Osteocyte (in vitro differentiated cells): ENCODE results near the gene IL36A. TPM values are rescaled to one million over a fixed set of nuclear protein-coding genes. Genes with fewer than 3 reads are reported as not detected.
A peak's percentile ranks its signal among the peaks of the same experiment; 100 is the strongest.

Experiments used
- DNase-seq: peaks from one replicate; pipeline ENCODE4 v3.0.0; 2021; ENCODE audit warnings: mixed read lengths; ENCODE audit not compliant: unreplicated experiment; ENCODE audit errors: extremely low spot score
- H3K27ac Mint-ChIP-seq: one replicate; pipeline ENCODE4 v1.8.0; 2021; ENCODE audit warnings: mild to moderate bottlenecking, mixed read lengths; ENCODE audit not compliant: unreplicated experiment
- H3K27me3 Mint-ChIP-seq: one replicate; pipeline ENCODE4 v1.8.0; 2021; ENCODE audit warnings: mixed read lengths; ENCODE audit not compliant: unreplicated experiment
- H3K36me3 Mint-ChIP-seq: one replicate; pipeline ENCODE4 v1.8.0; 2021; ENCODE audit warnings: mixed read lengths; ENCODE audit not compliant: unreplicated experiment
- H3K4me1 Mint-ChIP-seq: one replicate; pipeline ENCODE4 v1.8.0; 2021; ENCODE audit warnings: mixed read lengths; ENCODE audit not compliant: unreplicated experiment
- H3K4me3 Mint-ChIP-seq: one replicate; pipeline ENCODE4 v1.8.0; 2021; ENCODE audit warnings: mild to moderate bottlenecking, moderate library complexity, mixed read lengths; ENCODE audit not compliant: unreplicated experiment
- H3K9me3 Mint-ChIP-seq: one replicate; pipeline ENCODE4 v1.8.0; 2021; ENCODE audit warnings: mixed read lengths; ENCODE audit not compliant: unreplicated experiment
- CTCF ChIP-seq: fragments of 200-600 bp; sonication (generic); IDR thresholded peaks from 2 replicates; pipeline ENCODE4 v1.5.0; 2021; ENCODE audit warnings: antibody characterized with exemption, mild to moderate bottlenecking, moderate library complexity
- total RNA-seq: library from RNA; stranded (reverse); gene quantifications from 2 replicates; pipeline ENCODE4 v1.2.1, GENCODE V29; 2021

IL36A gene
- total RNA-seq, 1 donor from 2014 or later = not detected

- Mint-ChIP-seq H3K27ac (no peak within 1 kb of the TSS), H3K4me1 (no peaks in the 10 kb centered on the region), H3K36me3 (no peaks in the 10 kb centered on the region), H3K9me3 (peaks cover 9% of the 10 kb centered on the region), H3K4me3 (no peak within 1 kb of the TSS), H3K27me3 (peaks cover 25% of the 10 kb centered on the region)
- TF ChIP-seq CTCF = no peak
- peak; percentile 5 for DNase-seq
Measured at GRCh38 chr2:113052396-113052917, 47.2 kb downstream of the IL36A start, which contains the start of gene IL36B. Gene IL36B (minus strand): TSS chr2:113052867.

- peak; percentile 53 for DNase-seq
- Mint-ChIP-seq H3K4me1 (no peaks in the 10 kb centered on the region), H3K27ac (no peak overlapping the region), H3K27me3 (peaks cover 29% of the 10 kb centered on the region), H3K4me3 (no peak overlapping the region), H3K9me3 (peaks cover 9% of the 10 kb centered on the region), H3K36me3 (no peaks in the 10 kb centered on the region)
- TF ChIP-seq CTCF = no peak
Measured at GRCh38 chr2:113053666-113054065, 48.4 kb downstream of the IL36A start.

GRCh38 chr2:113054066-113054465, 48.8 kb downstream of the IL36A start:
- no peak for TF ChIP-seq CTCF

GRCh38 chr2:113056521-113056920, 51.3 kb downstream of the IL36A start:
- DNase-seq = peak; percentile 15
- no peak overlapping the region for H3K4me3 Mint-ChIP-seq
- no peaks in the 10 kb centered on the region for H3K36me3 Mint-ChIP-seq
- H3K4me1 Mint-ChIP-seq = no peaks in the 10 kb centered on the region
- peaks cover 9% of the 10 kb centered on the region for H3K9me3 Mint-ChIP-seq
- H3K27ac Mint-ChIP-seq = no peak overlapping the region
- H3K27me3 Mint-ChIP-seq = peaks cover 32% of the 10 kb centered on the region
- TF ChIP-seq CTCF = no peak

More at GRCh38 chr2:113054066-113054465, 48.8 kb downstream of the IL36A start:
- H3K9me3 Mint-ChIP-seq = peaks cover 9% of the 10 kb centered on the region
- DNase-seq = no peak
- no peaks in the 10 kb centered on the region for H3K36me3 Mint-ChIP-seq
- H3K27ac Mint-ChIP-seq = no peak overlapping the region
- peaks cover 27% of the 10 kb centered on the region for H3K27me3 Mint-ChIP-seq
- no peaks in the 10 kb centered on the region for H3K4me1 Mint-ChIP-seq
- H3K4me3 Mint-ChIP-seq = no peak overlapping the region

GRCh38 chr2:113057117-113057516, 51.9 kb downstream of the IL36A start:
- no peak for DNase-seq
- Mint-ChIP-seq H3K4me3 (no peak overlapping the region), H3K27ac (no peak overlapping the region), H3K4me1 (no peaks in the 10 kb centered on the region), H3K36me3 (no peaks in the 10 kb centered on the region), H3K27me3 (peaks cover 32% of the 10 kb centered on the region), H3K9me3 (peaks cover 9% of the 10 kb centered on the region)
- TF ChIP-seq CTCF = no peak

Other genes with a start within 250 kb of the IL36A start
- 6.3 and 6.5 TPM in 2 replicates for gene CKAP2L, start 240.8 kb upstream of the IL36A start, total RNA-seq
- gene IL1A, start 221.0 kb upstream of the IL36A start, total RNA-seq = not detected in 2 replicates
- not detected in 2 replicates for gene IL1B, start 168.7 kb upstream of the IL36A start, total RNA-seq
- gene IL37, start 94.3 kb upstream of the IL36A start, total RNA-seq = not detected in 2 replicates
- gene IL36G, start 27.5 kb upstream of the IL36A start, total RNA-seq = not detected in 2 replicates
- not detected in 2 replicates for gene IL36B, start 47.4 kb downstream of the IL36A start, total RNA-seq
- gene IL36RN, start 53.7 kb downstream of the IL36A start, total RNA-seq = not detected in 2 replicates
- not detected in 2 replicates for gene IL1F10, start 62.5 kb downstream of the IL36A start, total RNA-seq
- not detected in 2 replicates for gene IL1RN, start 122.1 kb downstream of the IL36A start, total RNA-seq
- gene PSD4, start 168.5 kb downstream of the IL36A start, total RNA-seq = 6.3 and 8.9 TPM in 2 replicates